Hepatocyte (in vitro differentiated cells): Measurements from ENCODE around the gene PMM1.

ENCODE experiments used
- CTCF ChIP-seq: fragments of 200-600 bp; sonication (generic); IDR thresholded peaks from 2 replicates; pipeline ENCODE4 v1.5.1; 2016; ENCODE audit warnings: antibody characterized with exemption, mild to moderate bottlenecking; ENCODE audit not compliant: poor library complexity
- EZH2 ChIP-seq: fragments of 200-600 bp; sonication (generic); IDR thresholded peaks from 2 replicates; pipeline ENCODE4 v1.6.1; 2016; ENCODE audit warnings: antibody characterized with exemption, mild to moderate bottlenecking, borderline replicate concordance

GRCh38 chr22:41621099-41621910, 31.7 kb upstream of the PMM1 start, which contains the start of gene XRCC6:
- TF ChIP-seq CTCF (no peak), EZH2 (no peak)
